Testis (tissue), 3 donors: ENCODE measurements around the gene PPARG. TPM values are rescaled to one million over a fixed set of nuclear protein-coding genes. Genes with fewer than 3 reads are reported as not detected.

Experiments
- DNase-seq: peaks from one replicate; pipeline ENCODE4 v3.0.0-alpha.2; 2019
- H3K27ac ChIP-seq, 2 donors: fragments of 200-600 bp; sonication (generic); one replicate each; pipeline ENCODE4 v1.5.1; 2019
- H3K27me3 ChIP-seq: fragments of 200-600 bp; sonication (generic); one replicate; pipeline ENCODE4 v1.5.1; 2019
- H3K36me3 ChIP-seq: fragments of 200-600 bp; sonication (generic); one replicate; pipeline ENCODE4 v1.5.1; 2017; ENCODE audit warnings: low read depth; ENCODE audit errors: missing control alignments
- H3K4me1 ChIP-seq: fragments of 200-600 bp; sonication (generic); one replicate; pipeline ENCODE4 v1.5.1; 2019
- H3K4me3 ChIP-seq, 2 donors: fragments of 200-600 bp; sonication (generic); one replicate each; pipeline ENCODE4 v1.5.1; 2017 to 2019
- H3K9me3 ChIP-seq: fragments of 200-600 bp; sonication (generic); one replicate; pipeline ENCODE4 v1.5.1; 2017
- POLR2A ChIP-seq: fragments of 450-650 bp; IDR thresholded peaks from one replicate; pipeline ENCODE4 v1.6.1; 2017; ENCODE audit warnings: antibody characterized with exemption, mild to moderate bottlenecking, moderate library complexity
- WGBS, 2 donors: methylation state at CpG; one replicate each; pipeline ENCODE4 v1.1.5; 2018; 5-methylcytosine and 5-hydroxymethylcytosine counted together
- intact Hi-C: fragments of 100-400 bp; cut with DNase I; formaldehyde crosslinking; loops from one replicate; pipeline ENCODE4 v1.15.1; 2023; ENCODE audit warnings: low total_unique reads
- polyA plus RNA-seq: library from polyadenylated mRNA; stranded (reverse); fragments of 350-450 nt; fragmentation: Illumina TruSeq; extraction: RNeasy Lipid Tissue Mini Kit (QIAGEN cat#74804); gene quantifications from one replicate; pipeline ENCODE4 v1.2.3, GENCODE V29; 2014; ENCODE audit warnings: low read depth, low replicate concordance; ENCODE audit not compliant: insufficient read depth
- total RNA-seq, 2 donors: library from RNA; depleted of rRNA; stranded (reverse); fragments of >200 nt; gene quantifications; one replicate each; pipeline ENCODE4 v1.2.3, GENCODE V29; 2016
- TF ChIP-seq, protein P1 (sequence below), 3 experiments: fragments of 450-650 bp in 2 of 3; fragments of 200-600 bp in 1 of 3; sonication (generic) in 1 of 3; IDR thresholded peaks; one replicate each; pipeline ENCODE4 v1.5.1; 2016 to 2019; ENCODE audit warnings: antibody characterized with exemption in 3 of 3, mild to moderate bottlenecking in 2 of 3, moderate library complexity in 1 of 3

The PPARG gene
- total and polyA plus RNA-seq, 3 donors from 2014 or later: 12.1 to 18.7 (median 17.6) TPM

DNA sequence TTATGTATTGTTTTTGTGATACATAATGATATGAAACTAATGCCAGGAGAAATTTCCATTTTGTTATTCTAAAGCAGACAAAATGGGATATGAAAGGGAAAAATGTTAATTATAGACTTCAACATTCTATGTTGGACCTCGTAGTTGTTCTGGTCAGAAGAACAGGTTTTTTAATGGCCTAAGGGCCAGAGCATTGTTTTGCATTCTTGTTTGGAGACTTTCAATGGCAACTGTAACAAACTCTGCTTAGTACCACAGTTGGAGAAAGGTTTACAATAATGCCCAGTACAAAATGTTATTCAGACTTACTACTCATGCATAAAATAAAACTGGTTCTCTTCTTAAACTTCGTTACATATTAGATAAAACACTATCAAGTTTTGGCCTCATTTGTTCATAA, 12.2 kb downstream of the PPARG start:
- H3K9me3 ChIP-seq: no peaks in the 10 kb centered on the region
- intact Hi-C loops: no loop called here
- H3K27me3 ChIP-seq: no peaks in the 10 kb centered on the region
- TF ChIP-seq POLR2A: no peak
- TF ChIP-seq, protein P1, sequence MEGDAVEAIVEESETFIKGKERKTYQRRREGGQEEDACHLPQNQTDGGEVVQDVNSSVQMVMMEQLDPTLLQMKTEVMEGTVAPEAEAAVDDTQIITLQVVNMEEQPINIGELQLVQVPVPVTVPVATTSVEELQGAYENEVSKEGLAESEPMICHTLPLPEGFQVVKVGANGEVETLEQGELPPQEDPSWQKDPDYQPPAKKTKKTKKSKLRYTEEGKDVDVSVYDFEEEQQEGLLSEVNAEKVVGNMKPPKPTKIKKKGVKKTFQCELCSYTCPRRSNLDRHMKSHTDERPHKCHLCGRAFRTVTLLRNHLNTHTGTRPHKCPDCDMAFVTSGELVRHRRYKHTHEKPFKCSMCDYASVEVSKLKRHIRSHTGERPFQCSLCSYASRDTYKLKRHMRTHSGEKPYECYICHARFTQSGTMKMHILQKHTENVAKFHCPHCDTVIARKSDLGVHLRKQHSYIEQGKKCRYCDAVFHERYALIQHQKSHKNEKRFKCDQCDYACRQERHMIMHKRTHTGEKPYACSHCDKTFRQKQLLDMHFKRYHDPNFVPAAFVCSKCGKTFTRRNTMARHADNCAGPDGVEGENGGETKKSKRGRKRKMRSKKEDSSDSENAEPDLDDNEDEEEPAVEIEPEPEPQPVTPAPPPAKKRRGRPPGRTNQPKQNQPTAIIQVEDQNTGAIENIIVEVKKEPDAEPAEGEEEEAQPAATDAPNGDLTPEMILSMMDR (IDR thresholded peaks at IDR 0.05): no peak
- WGBS, 2 donors: 59 to 68% methylated on average over 2 of the region's 2 CpGs
- no peaks in the 10 kb centered on the region for H3K36me3 ChIP-seq
- H3K4me3 ChIP-seq: no peak overlapping the region
- no peak for DNase-seq
- H3K27ac ChIP-seq: no peak overlapping the region
- H3K4me1 ChIP-seq: no peaks in the 10 kb centered on the region

DNA sequence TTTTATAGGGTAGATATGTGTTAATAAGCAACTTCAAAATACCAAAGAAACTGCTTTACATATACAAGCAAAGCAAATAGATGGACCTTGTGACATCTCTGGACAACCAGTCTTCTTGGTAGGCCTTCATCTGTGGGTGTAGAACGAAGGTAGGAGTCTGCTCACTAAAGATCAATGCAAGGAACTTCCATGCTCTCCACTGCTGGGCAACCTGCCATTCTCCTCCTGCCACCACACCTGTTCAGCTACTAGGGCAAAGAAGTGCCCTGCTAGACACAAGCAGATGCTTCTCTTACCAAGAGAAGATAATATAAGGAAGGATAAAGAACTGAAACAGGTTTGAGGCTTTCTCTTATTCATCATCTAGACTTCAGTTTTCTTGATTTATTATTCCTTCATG, 12.6 kb downstream of the PPARG start:
- no peaks in the 10 kb centered on the region for H3K4me1 ChIP-seq
- 67 to 78% methylated on average over 1 of the region's 1 CpG for WGBS, 2 donors
- no peaks in the 10 kb centered on the region for H3K27me3 ChIP-seq
- H3K4me3 ChIP-seq: no peak overlapping the region
- TF ChIP-seq, protein P1 (IDR thresholded peaks at IDR 0.05): no peak
- no peak for TF ChIP-seq POLR2A
- no peak overlapping the region for H3K27ac ChIP-seq
- intact Hi-C loops: no loop called here
- no peak for DNase-seq
- no peaks in the 10 kb centered on the region for H3K9me3 ChIP-seq
- no peaks in the 10 kb centered on the region for H3K36me3 ChIP-seq

DNA sequence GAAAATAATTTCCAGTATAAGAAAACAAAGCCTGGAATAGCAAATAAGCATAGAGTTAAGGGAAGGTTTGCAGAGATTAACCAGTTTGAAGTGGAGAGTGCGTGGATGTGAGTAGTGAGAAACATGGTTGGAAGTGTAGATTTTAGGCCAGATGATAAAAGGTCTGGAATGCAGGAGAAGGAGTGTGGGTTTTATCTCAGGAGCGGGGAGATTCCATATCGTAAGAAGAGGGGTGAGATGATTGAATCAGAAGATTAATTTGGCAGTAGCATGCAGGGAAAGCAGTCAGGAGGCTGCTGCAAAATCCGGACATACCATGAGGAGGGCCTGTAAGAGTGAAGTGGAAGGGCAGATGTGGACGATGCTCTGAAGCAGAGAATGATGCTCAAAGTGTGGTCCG, 13.7 kb downstream of the PPARG start:
- no peak for TF ChIP-seq POLR2A
- TF ChIP-seq, protein P1 (IDR thresholded peaks at IDR 0.05): no peak
- Histone ChIP-seq H3K4me1 (no peaks in the 10 kb centered on the region), H3K4me3 (no peak overlapping the region), H3K36me3 (no peaks in the 10 kb centered on the region), H3K27ac (no peak overlapping the region), H3K9me3 (no peaks in the 10 kb centered on the region), H3K27me3 (no peaks in the 10 kb centered on the region)
- DNase-seq: no peak
- 78 to 82% methylated on average over 6 of the region's 6 CpGs for WGBS, 2 donors
- intact Hi-C loops: no loop called here

DNA sequence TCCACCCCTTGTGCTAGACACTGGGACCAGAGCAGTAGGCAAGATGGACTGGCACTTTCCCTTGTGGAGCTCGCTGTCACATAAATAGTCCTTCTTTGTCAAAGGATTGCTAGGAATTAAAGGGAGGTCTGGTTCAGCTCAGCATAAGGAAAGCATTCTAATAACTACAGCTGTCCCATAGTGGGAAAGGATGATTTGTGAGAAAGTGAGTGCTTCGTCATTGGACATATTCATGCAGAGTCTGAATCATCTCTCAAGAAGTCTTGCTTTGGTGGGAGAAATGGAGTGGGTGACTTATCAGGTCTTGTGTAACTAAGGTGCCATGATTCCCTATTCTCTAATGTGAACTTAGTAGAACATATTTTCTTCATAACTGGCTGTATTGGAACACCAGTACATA, 14.7 kb downstream of the PPARG start:
- intact Hi-C loops: no loop called here
- 86 to 92% methylated on average over 2 of the region's 2 CpGs for WGBS, 2 donors

DNA sequence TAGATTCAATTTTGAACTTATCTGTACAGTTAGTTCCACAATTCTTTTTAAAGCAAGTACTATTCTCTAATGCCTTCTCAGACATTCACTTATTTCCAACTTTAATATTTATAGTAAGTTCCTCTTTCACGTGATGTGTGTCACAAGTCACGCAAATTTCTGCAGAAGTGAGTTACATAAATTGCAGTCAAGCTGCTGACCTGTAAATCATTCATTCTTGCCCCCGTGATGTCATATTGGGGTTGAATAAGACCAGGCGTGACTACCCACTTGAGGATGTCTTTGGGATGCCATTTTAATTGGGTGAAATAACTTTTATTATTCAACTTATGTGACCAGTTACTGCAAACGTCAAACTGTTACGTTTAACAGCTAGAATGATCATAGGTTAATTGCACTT, 15.1 kb downstream of the PPARG start:
- H3K9me3 ChIP-seq: no peaks in the 10 kb centered on the region
- intact Hi-C loops: no loop called here
- H3K27ac ChIP-seq: no peak overlapping the region
- no peaks in the 10 kb centered on the region for H3K36me3 ChIP-seq
- no peaks in the 10 kb centered on the region for H3K27me3 ChIP-seq
- no peak for TF ChIP-seq POLR2A
- TF ChIP-seq, protein P1 (IDR thresholded peaks at IDR 0.05): no peak
- H3K4me3 ChIP-seq: no peak overlapping the region
- H3K4me1 ChIP-seq: no peaks in the 10 kb centered on the region
- 83% methylated on average over 6 of the region's 6 CpGs for WGBS, 2 donors
- no peak for DNase-seq

More for the DNA sequence above, 14.7 kb downstream of the PPARG start:
- Histone ChIP-seq H3K9me3 (no peaks in the 10 kb centered on the region), H3K36me3 (no peaks in the 10 kb centered on the region), H3K4me1 (no peaks in the 10 kb centered on the region), H3K27ac (no peak overlapping the region), H3K27me3 (no peaks in the 10 kb centered on the region), H3K4me3 (no peak overlapping the region)
- no peak for DNase-seq
- TF ChIP-seq, protein P1 (IDR thresholded peaks at IDR 0.05): no peak
- no peak for TF ChIP-seq POLR2A
